Caco-2 (cell line): Measurements from ENCODE around the gene NCAPH2. TPM values are rescaled to one million over a fixed set of nuclear protein-coding genes. Genes with fewer than 3 reads are reported as not detected.
A peak's percentile ranks its signal among the peaks of the same experiment; 100 is the strongest.

Experiments
- BruUV-seq: library from RNA; stranded (reverse); fragments of 400-500 nt; replicated peaks from 2 replicates; lab custom pipeline; 2021; lab: Mats Ljungman, UMichigan
- CTCF ChIA-PET: fragments of 300-600 bp; sonication (Branson Sonifier 250); formaldehyde crosslinking; loops from one replicate; lab custom pipeline; 2022; ENCODE audit warnings: antibody characterized with exemption; lab: Charles Lee
- POLR2A ChIA-PET: fragments of 300-600 bp; sonication (Branson Sonifier 250); formaldehyde crosslinking; loops from one replicate; lab custom pipeline; 2022; ENCODE audit warnings: antibody characterized with exemption; lab: Charles Lee
- DNase-seq, 2 experiments: peaks; one replicate each; pipeline versions ENCODE4 v3.0.0 to v3.0.0-alpha.2; 2020 to 2022
- H3K27me3 ChIP-seq: replicated peaks from 2 replicates; pipeline ENCODE4 v1.6.0; 2011; ENCODE audit warnings: low read length; ENCODE audit not compliant: control insufficient read depth, insufficient read depth
- H3K36me3 ChIP-seq: 2 replicates; pipeline ENCODE4 v1.5.1; 2011; ENCODE audit warnings: low read length; ENCODE audit not compliant: control insufficient read depth, insufficient read depth
- H3K4me1 ChIP-seq: fragments of 250-450 bp; sonication (Bioruptor Pico); 2 replicates; pipeline ENCODE4 v1.5.1; 2020; ENCODE audit warnings: mild to moderate bottlenecking
- H3K4me3 ChIP-seq: 2 replicates; pipeline ENCODE4 v1.5.1; 2011; ENCODE audit warnings: low read depth, mild to moderate bottlenecking, control low read depth, low read length
- H3K9me3 ChIP-seq: fragments of 250-450 bp; sonication (Bioruptor Pico); 2 replicates; pipeline ENCODE4 v1.5.1; 2020; ENCODE audit warnings: mild to moderate bottlenecking, moderate library complexity
- H3K27ac Mint-ChIP-seq: one replicate; pipeline ENCODE4 v1.8.0; 2022; ENCODE audit warnings: mixed read lengths; ENCODE audit not compliant: unreplicated experiment
- H3K27me3 Mint-ChIP-seq: one replicate; pipeline ENCODE4 v1.8.0; 2022; ENCODE audit warnings: mixed read lengths; ENCODE audit not compliant: insufficient read depth, unreplicated experiment
- H3K36me3 Mint-ChIP-seq: one replicate; pipeline ENCODE4 v1.8.0; 2022; ENCODE audit warnings: mild to moderate bottlenecking, mixed read lengths; ENCODE audit not compliant: insufficient read depth, unreplicated experiment
- H3K4me1 Mint-ChIP-seq: one replicate; pipeline ENCODE4 v1.8.0; 2022; ENCODE audit warnings: low read depth, mixed read lengths; ENCODE audit not compliant: unreplicated experiment
- H3K4me3 Mint-ChIP-seq: one replicate; pipeline ENCODE4 v1.8.0; 2022; ENCODE audit warnings: mild to moderate bottlenecking, moderate library complexity, mixed read lengths; ENCODE audit not compliant: unreplicated experiment
- H3K9me3 Mint-ChIP-seq: one replicate; pipeline ENCODE4 v1.8.0; 2022; ENCODE audit warnings: mixed read lengths; ENCODE audit not compliant: unreplicated experiment
- CTCF ChIP-seq, 2 experiments: fragments of 200-600 bp in 1 of 2; IDR thresholded peaks; 1 replicate in 1 of 2; 2 replicates in 1 of 2; pipeline versions ENCODE4 v1.5.1 to v1.8.0; 2011 to 2022; ENCODE audit warnings: antibody characterized with exemption in 1 of 2, control low read depth in 1 of 2, inconsistent platforms in 1 of 2, low read depth in 1 of 2, low read length in 1 of 2, mild to moderate bottlenecking in 1 of 2, moderate library complexity in 1 of 2; ENCODE audit not compliant: insufficient read depth in 1 of 2, severe bottlenecking in 1 of 2, unreplicated experiment in 1 of 2
- intact Hi-C: fragments of 100-400 bp; cut with micrococcal nuclease; formaldehyde crosslinking; loops from one replicate; pipeline ENCODE4 v1.10.0; 2022; ENCODE audit not compliant: unreplicated experiment
- total RNA-seq: library from RNA; stranded (reverse); gene quantifications from 2 replicates; pipeline ENCODE4 v1.2.3, GENCODE V29; 2022

NCAPH2 gene
- total RNA-seq, 1 experiment from 2014 or later: 88.9 TPM

DNA sequence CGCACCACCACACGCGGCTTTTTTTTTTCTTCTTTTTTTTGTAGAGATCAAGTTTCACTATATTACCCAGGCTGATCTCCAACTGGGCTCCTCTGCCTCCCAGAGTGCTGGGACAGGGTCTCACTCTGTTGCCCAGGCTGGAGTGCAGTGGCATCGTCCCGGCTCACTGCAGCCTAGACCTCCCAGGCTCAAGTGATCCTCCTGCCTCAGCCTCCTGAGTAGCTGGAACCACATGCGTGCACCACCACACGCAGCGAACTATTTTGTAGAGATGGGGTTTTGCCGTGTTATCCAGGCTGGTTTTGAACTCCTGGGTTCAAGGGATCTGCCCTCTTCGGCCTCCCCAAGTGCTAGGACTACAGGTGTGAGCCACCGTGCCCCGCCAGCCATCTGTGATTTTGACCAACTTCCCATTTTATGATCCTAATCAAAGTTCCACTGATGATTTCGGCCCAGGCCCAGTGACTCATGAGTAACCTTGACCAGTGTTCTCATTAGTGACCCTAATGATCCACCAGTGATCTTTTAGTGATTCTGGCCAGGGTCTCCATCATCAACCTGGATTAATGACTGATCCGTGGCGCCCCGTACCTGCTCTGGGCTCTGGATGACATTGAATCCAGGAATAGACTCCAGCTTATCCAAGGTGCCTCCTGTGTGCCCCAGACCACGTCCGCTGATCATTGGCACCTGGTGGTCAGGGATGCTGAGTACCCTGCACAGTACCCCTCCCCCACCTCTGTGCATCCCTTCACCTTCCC is 20.1 kb downstream of the NCAPH2 start:
- peak overlapping the region; percentile 69 for H3K27ac Mint-ChIP-seq
- no TSS peak for BruUV-seq
- Histone ChIP-seq H3K4me3 (no peak overlapping the region), H3K4me1 (peaks cover 29% of the 10 kb centered on the region), H3K27me3 (no peaks in the 10 kb centered on the region), H3K36me3 (no peaks in the 10 kb centered on the region), H3K9me3 (no peaks in the 10 kb centered on the region)
- intact Hi-C loops: loop anchor here (5.0 kb wide), 1 partner anchor 54 kb away; the partner anchor contains the start of gene CHKB
- H3K4me3 Mint-ChIP-seq: peak overlapping the region; percentile 89
- H3K27me3 Mint-ChIP-seq: no peaks in the 10 kb centered on the region
- no peaks in the 10 kb centered on the region for H3K9me3 Mint-ChIP-seq
- H3K36me3 Mint-ChIP-seq: peaks cover 59% of the 10 kb centered on the region
- peaks cover 21% of the 10 kb centered on the region for H3K4me1 Mint-ChIP-seq
- CTCF ChIA-PET: interaction anchor here (1.4 kb wide), 1 partner anchor 20 kb away, joined by 3 read pairs; the partner anchor contains the start of genes LMF2 and NCAPH2
- peak in 1 of 2 experiments; percentile 28 for DNase-seq
- POLR2A ChIA-PET: no interaction called here
- no peak for TF ChIP-seq CTCF (IDR thresholded peaks at IDR 0.05; ENCODE audit: insufficient read depth in 1 of 2, low read depth in 1 of 2, low read length in 1 of 2, severe bottlenecking in 1 of 2, unreplicated experiment in 1 of 2)

DNA sequence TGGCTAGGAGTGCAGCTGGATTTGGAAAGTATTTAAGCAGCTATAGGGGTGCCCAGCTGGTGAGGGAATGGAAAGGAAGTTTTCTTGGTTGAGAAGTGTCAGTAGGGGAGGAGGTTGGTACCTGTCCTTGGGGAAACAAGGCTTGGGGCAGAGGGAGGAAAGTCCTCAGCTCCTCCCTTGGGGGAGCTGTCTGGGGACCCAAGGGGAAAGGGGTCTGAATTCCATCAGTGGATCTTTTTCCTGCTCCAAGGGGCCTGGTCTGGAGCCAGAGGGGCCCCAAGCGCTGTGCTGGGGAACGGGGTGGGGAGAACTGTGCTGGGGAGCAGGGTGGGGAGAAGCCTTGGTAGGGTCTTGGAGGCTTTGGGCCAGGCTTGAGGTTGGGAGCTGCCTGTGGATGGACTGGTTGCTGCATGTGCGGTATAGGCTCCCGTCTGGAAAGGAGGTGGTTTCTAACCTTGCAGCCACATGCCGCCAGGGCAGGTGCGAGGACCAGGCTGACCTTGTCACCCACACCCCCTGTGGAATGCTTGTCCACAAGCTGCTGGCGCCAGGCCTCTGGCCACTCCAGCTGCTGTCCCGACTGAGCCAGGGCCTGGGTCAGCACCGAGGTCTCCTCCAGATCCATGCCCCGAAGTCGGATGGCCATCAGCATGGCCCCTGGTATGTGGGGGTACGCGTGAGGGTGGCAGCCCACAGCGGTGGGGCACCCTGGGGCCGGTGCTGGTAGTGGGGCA is 20.8 kb downstream of the NCAPH2 start:
- DNase-seq: peak; percentile 39 to 55
- POLR2A ChIA-PET: no interaction called here
- Histone ChIP-seq H3K27me3 (no peaks in the 10 kb centered on the region), H3K4me1 (peaks cover 35% of the 10 kb centered on the region), H3K36me3 (no peaks in the 10 kb centered on the region), H3K4me3 (no peak overlapping the region), H3K9me3 (no peaks in the 10 kb centered on the region)
- no peak for TF ChIP-seq CTCF (IDR thresholded peaks at IDR 0.05; ENCODE audit: insufficient read depth in 1 of 2, low read depth in 1 of 2, low read length in 1 of 2, severe bottlenecking in 1 of 2, unreplicated experiment in 1 of 2)
- peaks cover 59% of the 10 kb centered on the region for H3K36me3 Mint-ChIP-seq
- H3K4me1 Mint-ChIP-seq: peaks cover 28% of the 10 kb centered on the region
- peak overlapping the region; percentile 89 for H3K4me3 Mint-ChIP-seq
- peak overlapping the region; percentile 69 for H3K27ac Mint-ChIP-seq
- H3K9me3 Mint-ChIP-seq: no peaks in the 10 kb centered on the region
- CTCF ChIA-PET: interaction anchor here (0.6 to 1.4 kb wide), 2 partner anchors 21 to 91 kb away, joined by 3 to 6 read pairs; partner anchors contain the start of genes LMF2 and NCAPH2
- intact Hi-C loops: loop anchor here (5.0 kb wide), 1 partner anchor 53 kb away; the partner anchor contains the start of gene CHKB
- H3K27me3 Mint-ChIP-seq: no peaks in the 10 kb centered on the region
- BruUV-seq: no TSS peak

- no peak overlapping the region for H3K4me3 Mint-ChIP-seq
- Histone ChIP-seq H3K9me3 (no peaks in the 10 kb centered on the region), H3K36me3 (no peaks in the 10 kb centered on the region), H3K4me1 (peaks cover 35% of the 10 kb centered on the region), H3K27me3 (no peaks in the 10 kb centered on the region), H3K4me3 (no peak overlapping the region)
- H3K27me3 Mint-ChIP-seq: no peaks in the 10 kb centered on the region
- no TSS peak for BruUV-seq
- H3K36me3 Mint-ChIP-seq: peaks cover 56% of the 10 kb centered on the region
- DNase-seq: peak in 1 of 2 experiments; percentile 34
- no peak overlapping the region for H3K27ac Mint-ChIP-seq
- intact Hi-C loops: loop anchor here (5.0 kb wide), 1 partner anchor 53 kb away; the partner anchor contains the start of gene CHKB
- no peak for TF ChIP-seq CTCF (IDR thresholded peaks at IDR 0.05; ENCODE audit: insufficient read depth in 1 of 2, low read depth in 1 of 2, low read length in 1 of 2, severe bottlenecking in 1 of 2, unreplicated experiment in 1 of 2)
- ChIA-PET POLR2A (no interaction called here), CTCF (interaction anchor here (0.6 kb wide), 1 partner anchor 91 kb away, joined by 6 read pairs; no protein-coding TSS in a partner anchor)
- H3K4me1 Mint-ChIP-seq: peaks cover 32% of the 10 kb centered on the region
- no peaks in the 10 kb centered on the region for H3K9me3 Mint-ChIP-seq
These were observed 21.4 kb downstream of the NCAPH2 start for GRCh38 chr22:50529416-50529896.
